Endodermal cell (in vitro differentiated cells): ENCODE data around the gene LEO1. TPM values are rescaled to one million over a fixed set of nuclear protein-coding genes. Genes with fewer than 3 reads are reported as not detected.
A peak's percentile ranks its signal among the peaks of the same experiment; 100 is the strongest.

Source experiments
- DNase-seq: peaks from one replicate; pipeline ENCODE4 v3.0.0-alpha.2; 2017
- H3K27ac ChIP-seq: 2 replicates; pipeline ENCODE4 v1.5.1; 2013; ENCODE audit warnings: mild to moderate bottlenecking, low read depth, low read length, moderate library complexity
- H3K27me3 ChIP-seq: 2 replicates; pipeline ENCODE4 v1.6.1; 2013; ENCODE audit warnings: mild to moderate bottlenecking, low read length, moderate library complexity; ENCODE audit not compliant: insufficient read depth, control insufficient read depth, poor library complexity, severe bottlenecking
- H3K36me3 ChIP-seq: 2 replicates; pipeline ENCODE4 v1.7.0; 2013; ENCODE audit warnings: mild to moderate bottlenecking, low read length, moderate library complexity; ENCODE audit not compliant: control insufficient read depth, insufficient read depth
- H3K4me1 ChIP-seq: one replicate; pipeline ENCODE4 v1.7.0; 2013; ENCODE audit warnings: low read length; ENCODE audit not compliant: control insufficient read depth, insufficient read depth
- H3K4me3 ChIP-seq: 2 replicates; pipeline ENCODE4 v1.5.1; 2013; ENCODE audit warnings: mild to moderate bottlenecking, low read length, moderate library complexity
- H3K9ac ChIP-seq: 2 replicates; pipeline ENCODE4 v1.6.1; 2013; ENCODE audit warnings: mild to moderate bottlenecking, low read length, moderate library complexity; ENCODE audit not compliant: poor library complexity, severe bottlenecking; ENCODE audit errors: extremely low read depth
- H3K9me3 ChIP-seq: 2 replicates; pipeline ENCODE4 v1.6.1; 2013; ENCODE audit warnings: mild to moderate bottlenecking, low read length, moderate library complexity; ENCODE audit not compliant: control insufficient read depth
- H3K27ac Mint-ChIP-seq: 2 replicates; pipeline ENCODE4 v1.8.0; 2020; ENCODE audit warnings: mixed read lengths
- H3K27me3 Mint-ChIP-seq: 2 replicates; pipeline ENCODE4 v1.8.0; 2021; ENCODE audit warnings: mild to moderate bottlenecking, mixed read lengths; ENCODE audit not compliant: insufficient read depth
- H3K36me3 Mint-ChIP-seq: 2 replicates; pipeline ENCODE4 v1.8.0; 2020; ENCODE audit warnings: low read depth, mixed read lengths
- H3K4me1 Mint-ChIP-seq: 2 replicates; pipeline ENCODE4 v1.8.0; 2020; ENCODE audit warnings: mixed read lengths
- H3K4me3 Mint-ChIP-seq: 2 replicates; pipeline ENCODE4 v1.8.0; 2020; ENCODE audit warnings: mild to moderate bottlenecking, moderate library complexity, mixed read lengths
- H3K9me3 Mint-ChIP-seq: 2 replicates; pipeline ENCODE4 v1.8.0; 2020; ENCODE audit warnings: mild to moderate bottlenecking, mixed read lengths
- WGBS, 2 experiments: methylation state at CpG; one replicate each; pipeline versions ENCODE4 v1.1.5 to v1.1.7; 2013; ENCODE audit warnings: missing lambda C conversion rate in 2 of 2, mixed read lengths in 1 of 2; ENCODE audit not compliant: insufficient coverage in 1 of 2, insufficient read length in 1 of 2; 5-methylcytosine and 5-hydroxymethylcytosine counted together
- total RNA-seq, 2 donors: library from RNA; stranded (reverse); fragmentation: NEBNext Ultra II Directional in 1 of 2; extraction: Animal tissue kit (Norgen Biotek cat#: 25700) in 1 of 2; gene quantifications; 2 replicates in 1 of 2; 3 replicates in 1 of 2; pipeline ENCODE4 v1.2.1, GENCODE V29; 2021
- TF ChIP-seq, protein P1 (sequence below): fragments of 200-600 bp; sonication (generic); conservative IDR thresholded peaks from 2 replicates; pipeline ENCODE4 v1.5.0; 2021; ENCODE audit warnings: antibody characterized with exemption, mild to moderate bottlenecking

LEO1 gene
- total RNA-seq, 2 donors from 2014 or later, result 25.6 to 26.5 TPM

DNA sequence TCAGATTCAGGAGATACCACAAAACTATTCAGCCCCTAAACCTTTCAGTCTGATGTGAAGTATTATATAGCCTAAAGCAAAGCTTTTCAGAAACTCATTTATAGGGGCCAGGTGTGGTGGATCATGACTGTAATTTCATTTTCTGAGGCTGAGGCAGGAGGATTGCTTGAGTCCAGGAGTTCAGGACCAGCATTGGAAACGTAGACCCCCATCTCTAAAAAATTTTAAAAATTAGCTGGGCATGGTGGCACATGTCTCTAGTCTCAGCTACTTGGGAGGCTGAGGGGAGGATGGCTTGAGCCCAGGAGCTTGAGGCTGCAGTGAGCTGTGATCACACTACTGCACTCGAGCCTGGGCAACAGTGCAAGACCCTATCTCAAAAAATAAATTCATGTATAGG lies 82.1 kb downstream of the LEO1 start:
- DNase-seq, result no peak
- Histone ChIP-seq H3K4me1 (no peaks in the 10 kb centered on the region), H3K36me3 (peaks cover 66% of the 10 kb centered on the region), H3K9ac (no peak overlapping the region), H3K27me3 (no peaks in the 10 kb centered on the region), H3K4me3 (no peak overlapping the region), H3K9me3 (peaks cover 15% of the 10 kb centered on the region), H3K27ac (no peak overlapping the region)
- TF ChIP-seq, protein P1, sequence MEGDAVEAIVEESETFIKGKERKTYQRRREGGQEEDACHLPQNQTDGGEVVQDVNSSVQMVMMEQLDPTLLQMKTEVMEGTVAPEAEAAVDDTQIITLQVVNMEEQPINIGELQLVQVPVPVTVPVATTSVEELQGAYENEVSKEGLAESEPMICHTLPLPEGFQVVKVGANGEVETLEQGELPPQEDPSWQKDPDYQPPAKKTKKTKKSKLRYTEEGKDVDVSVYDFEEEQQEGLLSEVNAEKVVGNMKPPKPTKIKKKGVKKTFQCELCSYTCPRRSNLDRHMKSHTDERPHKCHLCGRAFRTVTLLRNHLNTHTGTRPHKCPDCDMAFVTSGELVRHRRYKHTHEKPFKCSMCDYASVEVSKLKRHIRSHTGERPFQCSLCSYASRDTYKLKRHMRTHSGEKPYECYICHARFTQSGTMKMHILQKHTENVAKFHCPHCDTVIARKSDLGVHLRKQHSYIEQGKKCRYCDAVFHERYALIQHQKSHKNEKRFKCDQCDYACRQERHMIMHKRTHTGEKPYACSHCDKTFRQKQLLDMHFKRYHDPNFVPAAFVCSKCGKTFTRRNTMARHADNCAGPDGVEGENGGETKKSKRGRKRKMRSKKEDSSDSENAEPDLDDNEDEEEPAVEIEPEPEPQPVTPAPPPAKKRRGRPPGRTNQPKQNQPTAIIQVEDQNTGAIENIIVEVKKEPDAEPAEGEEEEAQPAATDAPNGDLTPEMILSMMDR, result no peak
- Mint-ChIP-seq H3K4me3 (no peak overlapping the region), H3K4me1 (peaks cover 2% of the 10 kb centered on the region), H3K27ac (no peak overlapping the region), H3K27me3 (no peaks in the 10 kb centered on the region), H3K36me3 (peaks cover 59% of the 10 kb centered on the region), H3K9me3 (peaks cover 12% of the 10 kb centered on the region)
- WGBS, 2 experiments, result 93% methylated on average over 2 of the region's 2 CpGs; no CpG with 5 or more reads in 1 of the 2 experiments

DNA sequence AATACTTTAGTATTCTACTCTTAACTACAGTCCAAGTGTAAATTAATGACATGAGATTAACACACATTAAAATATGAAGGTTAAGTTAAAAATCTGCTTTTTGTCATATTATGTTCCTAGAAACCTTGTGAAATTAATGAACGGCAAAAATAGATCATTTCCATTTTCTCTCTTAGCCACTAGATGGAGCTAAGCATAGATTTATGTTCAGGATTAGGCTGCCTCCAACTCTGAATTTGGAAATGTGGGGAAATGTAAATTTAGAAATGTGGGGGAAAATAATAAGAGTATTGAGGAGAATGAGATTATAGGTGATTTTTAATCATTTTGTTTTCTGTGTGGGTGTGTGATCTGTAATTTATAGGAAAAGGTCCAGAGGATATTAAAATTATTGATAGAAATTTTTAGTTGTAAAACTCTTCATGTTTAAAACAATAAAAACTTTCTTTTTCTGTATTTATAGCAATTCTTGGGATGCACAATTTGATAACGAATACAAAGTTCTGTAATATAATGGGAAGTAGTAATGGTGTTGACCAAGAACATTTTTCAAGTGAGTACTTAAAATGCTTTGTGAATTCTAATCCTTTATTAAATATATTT lies 82.9 kb downstream of the LEO1 start:
- Mint-ChIP-seq H3K4me1 (peaks cover 2% of the 10 kb centered on the region), H3K9me3 (peaks cover 12% of the 10 kb centered on the region), H3K27me3 (no peaks in the 10 kb centered on the region), H3K27ac (no peak overlapping the region), H3K4me3 (no peak overlapping the region), H3K36me3 (peaks cover 60% of the 10 kb centered on the region)
- DNase-seq, result no peak
- TF ChIP-seq, protein P1, result peak; percentile 88
- 80 to 87% methylated on average over 1 to 2 of the region's 2 CpGs for WGBS, 2 experiments
- Histone ChIP-seq H3K4me1 (no peaks in the 10 kb centered on the region), H3K9ac (no peak overlapping the region), H3K36me3 (peaks cover 59% of the 10 kb centered on the region), H3K27ac (no peak overlapping the region), H3K9me3 (peaks cover 16% of the 10 kb centered on the region), H3K4me3 (no peak overlapping the region), H3K27me3 (no peaks in the 10 kb centered on the region)

Other genes starting within 250 kb of the LEO1 start
- 1 to 10 TPM in 1 of 2 donors, under 1 TPM in 1; 0.80 to 1.5 TPM for gene LYSMD2, start 234.1 kb downstream of the LEO1 start, total RNA-seq
- 1 to 10 TPM; 2.1 to 2.5 TPM for gene TMOD2, start 220.2 kb downstream of the LEO1 start, total RNA-seq
- gene TMOD3, start 142.1 kb downstream of the LEO1 start, total RNA-seq, result 10 to 100 TPM; 39.6 to 44.4 TPM
- gene MAPK6, start 47.4 kb upstream of the LEO1 start, total RNA-seq, result 10 to 100 TPM; 80.2 to 81.6 TPM
- gene BCL2L10, start 141.0 kb upstream of the LEO1 start, total RNA-seq, result 1 to 10 TPM in 1 of 2 donors, not detected in 1; 1.5 TPM
- 10 to 100 TPM; 19.1 to 20.7 TPM for gene GNB5, start 219.6 kb upstream of the LEO1 start, total RNA-seq